Suprapubic skin (tissue), 4 donors: ENCODE measurements around the gene RMDN2. TPM values are rescaled to one million over a fixed set of nuclear protein-coding genes. Genes with fewer than 3 reads are reported as not detected.

Source experiments
- DNase-seq, 2 donors: peaks; one replicate each; pipeline ENCODE4 v3.0.0-alpha.2; 2019; ENCODE audit warnings: low spot score in 2 of 2
- H3K27ac ChIP-seq: fragments of 200-600 bp; sonication (generic); one replicate; pipeline ENCODE4 v1.5.1; 2019
- H3K27me3 ChIP-seq: fragments of 200-600 bp; sonication (generic); one replicate; pipeline ENCODE4 v1.5.1; 2019
- H3K36me3 ChIP-seq: fragments of 200-600 bp; sonication (generic); one replicate; pipeline ENCODE4 v1.5.1; 2019
- H3K4me1 ChIP-seq: fragments of 200-600 bp; sonication (generic); one replicate; pipeline ENCODE4 v1.5.1; 2019
- H3K4me3 ChIP-seq: fragments of 200-600 bp; sonication (generic); one replicate; pipeline ENCODE4 v1.5.1; 2019; ENCODE audit warnings: mild to moderate bottlenecking
- H3K9me3 ChIP-seq: fragments of 200-600 bp; sonication (generic); one replicate; pipeline ENCODE4 v1.5.1; 2019
- EP300 ChIP-seq: sonication (generic); formaldehyde crosslinking; IDR thresholded peaks from one replicate; pipeline ENCODE4 v1.6.1; 2017; ENCODE audit warnings: antibody characterized with exemption
- POLR2A ChIP-seq, 2 donors: fragments of 450-650 bp; IDR thresholded peaks; one replicate each; pipeline ENCODE4 v1.6.1; 2017; ENCODE audit warnings: antibody characterized with exemption in 2 of 2, mild to moderate bottlenecking in 2 of 2, moderate library complexity in 2 of 2
- POLR2AphosphoS5 ChIP-seq, 3 donors: sonication (generic); formaldehyde crosslinking; IDR thresholded peaks; one replicate each; pipeline ENCODE4 v1.6.1; 2017; ENCODE audit warnings: antibody characterized with exemption in 3 of 3
- WGBS: methylation state at CpG from one replicate; pipeline ENCODE4 v1.1.5; 2018; 5-methylcytosine and 5-hydroxymethylcytosine counted together
- total RNA-seq, 4 donors: library from RNA; depleted of rRNA; stranded (reverse); fragments of >200 nt; gene quantifications; one replicate each; pipeline ENCODE4 v1.1.0, GENCODE V29; 2016
- TF ChIP-seq, protein P1 (sequence below), 2 donors: fragments of 200-600 bp in 1 of 2; fragments of 450-650 bp in 1 of 2; sonication (generic) in 1 of 2; IDR thresholded peaks; one replicate each; pipeline ENCODE4 v1.5.1; 2016 to 2019; ENCODE audit warnings: antibody characterized with exemption in 2 of 2, mild to moderate bottlenecking in 1 of 2, moderate library complexity in 1 of 2

The RMDN2 gene
- total RNA-seq, 4 donors from 2014 or later, result 4.1 to 6.3 (median 5.0) TPM

GRCh38 chr2:37892436-37893114, 32.5 kb upstream of the RMDN2 start:
- Histone ChIP-seq H3K4me3 (no peak overlapping the region), H3K27ac (no peak overlapping the region)
- 48% methylated on average over 7 of the region's 7 CpGs for WGBS

GRCh38 chr2:37893327-37893726, 31.8 kb upstream of the RMDN2 start:
- TF ChIP-seq EP300 (no peak), POLR2A (IDR thresholded peaks at IDR 0.05) (no peak)
- TF ChIP-seq, protein P1, sequence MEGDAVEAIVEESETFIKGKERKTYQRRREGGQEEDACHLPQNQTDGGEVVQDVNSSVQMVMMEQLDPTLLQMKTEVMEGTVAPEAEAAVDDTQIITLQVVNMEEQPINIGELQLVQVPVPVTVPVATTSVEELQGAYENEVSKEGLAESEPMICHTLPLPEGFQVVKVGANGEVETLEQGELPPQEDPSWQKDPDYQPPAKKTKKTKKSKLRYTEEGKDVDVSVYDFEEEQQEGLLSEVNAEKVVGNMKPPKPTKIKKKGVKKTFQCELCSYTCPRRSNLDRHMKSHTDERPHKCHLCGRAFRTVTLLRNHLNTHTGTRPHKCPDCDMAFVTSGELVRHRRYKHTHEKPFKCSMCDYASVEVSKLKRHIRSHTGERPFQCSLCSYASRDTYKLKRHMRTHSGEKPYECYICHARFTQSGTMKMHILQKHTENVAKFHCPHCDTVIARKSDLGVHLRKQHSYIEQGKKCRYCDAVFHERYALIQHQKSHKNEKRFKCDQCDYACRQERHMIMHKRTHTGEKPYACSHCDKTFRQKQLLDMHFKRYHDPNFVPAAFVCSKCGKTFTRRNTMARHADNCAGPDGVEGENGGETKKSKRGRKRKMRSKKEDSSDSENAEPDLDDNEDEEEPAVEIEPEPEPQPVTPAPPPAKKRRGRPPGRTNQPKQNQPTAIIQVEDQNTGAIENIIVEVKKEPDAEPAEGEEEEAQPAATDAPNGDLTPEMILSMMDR (IDR thresholded peaks at IDR 0.05), result no peak
- Histone ChIP-seq H3K27ac (no peak overlapping the region), H3K4me1 (peaks cover 5% of the 10 kb centered on the region), H3K4me3 (no peak overlapping the region), H3K27me3 (no peaks in the 10 kb centered on the region), H3K36me3 (no peaks in the 10 kb centered on the region), H3K9me3 (no peaks in the 10 kb centered on the region)
- WGBS, result 100% methylated on average over 1 of the region's 1 CpG
- DNase-seq, result no peak

More at GRCh38 chr2:37892436-37893114, 32.5 kb upstream of the RMDN2 start:
- H3K36me3 ChIP-seq, result no peaks in the 10 kb centered on the region
- peaks cover 5% of the 10 kb centered on the region for H3K4me1 ChIP-seq
- DNase-seq, result no peak
- no peaks in the 10 kb centered on the region for H3K9me3 ChIP-seq
- TF ChIP-seq EP300, result no peak
- TF ChIP-seq, protein P1 (IDR thresholded peaks at IDR 0.05), result no peak
- TF ChIP-seq POLR2A (IDR thresholded peaks at IDR 0.05), result no peak
- TF ChIP-seq POLR2AphosphoS5 (IDR thresholded peaks at IDR 0.05), result no peak
- H3K27me3 ChIP-seq, result no peaks in the 10 kb centered on the region

GRCh38 chr2:37894047-37894446, 31.0 kb upstream of the RMDN2 start:
- Histone ChIP-seq H3K36me3 (no peaks in the 10 kb centered on the region), H3K27ac (no peak overlapping the region), H3K9me3 (no peaks in the 10 kb centered on the region), H3K27me3 (no peaks in the 10 kb centered on the region), H3K4me1 (peaks cover 5% of the 10 kb centered on the region), H3K4me3 (no peak overlapping the region)
- DNase-seq, result no peak
- 93% methylated on average over 7 of the region's 7 CpGs for WGBS
- no peak for TF ChIP-seq EP300
- TF ChIP-seq POLR2A (IDR thresholded peaks at IDR 0.05), result no peak
- TF ChIP-seq POLR2AphosphoS5 (IDR thresholded peaks at IDR 0.05), result no peak
- TF ChIP-seq, protein P1 (IDR thresholded peaks at IDR 0.05), result no peak

DNA sequence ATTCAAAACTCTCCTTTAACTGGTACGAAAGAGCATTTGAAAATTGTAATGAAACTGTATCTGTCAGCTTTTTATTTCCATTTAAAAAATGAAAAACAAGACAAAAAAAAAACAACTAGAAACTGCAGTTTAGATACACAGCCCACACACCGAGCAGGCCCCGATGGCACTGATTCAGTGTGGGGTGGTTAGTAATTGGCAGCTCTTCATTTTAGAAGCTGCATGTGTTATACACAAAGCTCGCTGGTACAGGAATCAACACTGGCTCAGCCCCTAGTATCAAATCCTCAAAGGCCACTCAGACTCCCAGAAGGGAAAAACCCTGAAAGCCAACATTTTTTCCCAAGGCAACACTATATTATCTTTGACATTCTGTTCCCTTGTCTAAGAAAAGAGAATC, 30.5 kb upstream of the RMDN2 start:
- peaks cover 5% of the 10 kb centered on the region for H3K4me1 ChIP-seq
- no peak overlapping the region for H3K4me3 ChIP-seq
- H3K9me3 ChIP-seq, result no peaks in the 10 kb centered on the region
- no peaks in the 10 kb centered on the region for H3K36me3 ChIP-seq
- no peaks in the 10 kb centered on the region for H3K27me3 ChIP-seq
- WGBS, result 37% methylated on average over 4 of the region's 4 CpGs
- TF ChIP-seq EP300, result no peak
- TF ChIP-seq POLR2A (IDR thresholded peaks at IDR 0.05), result no peak
- TF ChIP-seq, protein P1 (IDR thresholded peaks at IDR 0.05), result no peak
- no peak for TF ChIP-seq POLR2AphosphoS5 (IDR thresholded peaks at IDR 0.05)
- DNase-seq, result no peak
- no peak overlapping the region for H3K27ac ChIP-seq

- Histone ChIP-seq H3K4me3 (no peak overlapping the region), H3K9me3 (no peaks in the 10 kb centered on the region), H3K36me3 (no peaks in the 10 kb centered on the region), H3K4me1 (peaks cover 5% of the 10 kb centered on the region), H3K27me3 (no peaks in the 10 kb centered on the region), H3K27ac (no peak overlapping the region)
- TF ChIP-seq POLR2A (IDR thresholded peaks at IDR 0.05), result no peak
- no peak for DNase-seq
- WGBS, result 81% methylated on average over 3 of the region's 3 CpGs
These were observed 29.9 kb upstream of the RMDN2 start for GRCh38 chr2:37895140-37895539.

- TF ChIP-seq, protein P1 (IDR thresholded peaks at IDR 0.05), result no peak
- TF ChIP-seq POLR2A (IDR thresholded peaks at IDR 0.05) (no peak), EP300 (no peak), POLR2AphosphoS5 (IDR thresholded peaks at IDR 0.05) (no peak)
- Histone ChIP-seq H3K9me3 (no peaks in the 10 kb centered on the region), H3K4me3 (no peak overlapping the region), H3K27ac (no peak overlapping the region), H3K27me3 (no peaks in the 10 kb centered on the region), H3K36me3 (no peaks in the 10 kb centered on the region), H3K4me1 (peaks cover 4% of the 10 kb centered on the region)
- 67% methylated on average over 3 of the region's 3 CpGs for WGBS
- no peak for DNase-seq
These were observed 28.8 kb upstream of the RMDN2 start for GRCh38 chr2:37896319-37896718.
